HEK293 (cell line): ENCODE results near the gene NRSN2.

ENCODE experiments used
- GLIS2 ChIP-seq: fragments of 450-650 bp; formaldehyde crosslinking; IDR thresholded peaks from 2 replicates; pipeline ENCODE4 v1.5.1; 2016; ENCODE audit warnings: missing biosample characterization, missing genetic modification characterization
- INSM2 ChIP-seq: fragments of 450-650 bp; formaldehyde crosslinking; IDR thresholded peaks from 2 replicates; pipeline ENCODE4 v1.5.1; 2016; ENCODE audit warnings: missing biosample characterization, missing genetic modification characterization
- KLF16 ChIP-seq: fragments of 450-650 bp; formaldehyde crosslinking; IDR thresholded peaks from 2 replicates; pipeline ENCODE4 v1.5.1; 2017; ENCODE audit warnings: missing biosample characterization, missing genetic modification characterization
- KLF17 ChIP-seq: fragments of 450-650 bp; formaldehyde crosslinking; IDR thresholded peaks from 2 replicates; pipeline ENCODE4 v1.5.1; 2016; ENCODE audit warnings: missing biosample characterization, missing genetic modification characterization
- PRDM1 ChIP-seq: fragments of 450-650 bp; formaldehyde crosslinking; IDR thresholded peaks from 2 replicates; pipeline ENCODE4; 2016; ENCODE audit warnings: missing biosample characterization, missing genetic modification characterization
- SCRT2 ChIP-seq: fragments of 450-650 bp; formaldehyde crosslinking; IDR thresholded peaks from 2 replicates; pipeline ENCODE4 v1.5.1; 2016; ENCODE audit warnings: missing biosample characterization, missing genetic modification characterization
- WT1 ChIP-seq: fragments of 450-650 bp; formaldehyde crosslinking; IDR thresholded peaks from 2 replicates; pipeline ENCODE4 v1.5.1; 2016; ENCODE audit warnings: missing biosample characterization, missing genetic modification characterization
- YY1 ChIP-seq: fragments of 450-650 bp; formaldehyde crosslinking; IDR thresholded peaks from 2 replicates; pipeline ENCODE4 v1.5.1; 2018; ENCODE audit warnings: missing biosample characterization, missing genetic modification characterization
- ZIC2 ChIP-seq: fragments of 450-650 bp; formaldehyde crosslinking; IDR thresholded peaks from 2 replicates; pipeline ENCODE4 v1.5.1; 2016; ENCODE audit warnings: missing biosample characterization, missing genetic modification characterization
- ZNF112 ChIP-seq: fragments of 450-650 bp; formaldehyde crosslinking; IDR thresholded peaks from 2 replicates; pipeline ENCODE4 v1.5.0; 2017; ENCODE audit warnings: missing biosample characterization, missing genetic modification characterization
- ZNF121 ChIP-seq: fragments of 450-650 bp; formaldehyde crosslinking; IDR thresholded peaks from 2 replicates; pipeline ENCODE4 v1.5.1; 2016; ENCODE audit warnings: missing biosample characterization, missing genetic modification characterization
- ZNF132 ChIP-seq: fragments of 450-650 bp; formaldehyde crosslinking; IDR thresholded peaks from 2 replicates; pipeline ENCODE4 v1.5.1; 2017; ENCODE audit warnings: missing biosample characterization, missing genetic modification characterization, borderline replicate concordance
- ZNF155 ChIP-seq: fragments of 450-650 bp; formaldehyde crosslinking; IDR thresholded peaks from 2 replicates; pipeline ENCODE4 v1.5.1; 2016; ENCODE audit warnings: missing biosample characterization, missing genetic modification characterization
- ZNF16 ChIP-seq: fragments of 450-650 bp; formaldehyde crosslinking; IDR thresholded peaks from 2 replicates; pipeline ENCODE4 v1.5.1; 2016; ENCODE audit warnings: low read depth, missing biosample characterization, missing genetic modification characterization
- ZNF202 ChIP-seq: fragments of 450-650 bp; formaldehyde crosslinking; IDR thresholded peaks from 2 replicates; pipeline ENCODE4 v1.5.1; 2016; ENCODE audit warnings: missing biosample characterization, missing genetic modification characterization, borderline replicate concordance
- ZNF214 ChIP-seq: fragments of 450-650 bp; formaldehyde crosslinking; IDR thresholded peaks from 2 replicates; pipeline ENCODE4 v1.5.1; 2017; ENCODE audit warnings: missing biosample characterization, mild to moderate bottlenecking, missing genetic modification characterization, borderline replicate concordance
- ZNF239 ChIP-seq: fragments of 450-650 bp; formaldehyde crosslinking; IDR thresholded peaks from 2 replicates; pipeline ENCODE4 v1.5.1; 2016; ENCODE audit warnings: missing biosample characterization, missing genetic modification characterization
- ZNF292 ChIP-seq: fragments of 450-650 bp; formaldehyde crosslinking; IDR thresholded peaks from 2 replicates; pipeline ENCODE4 v1.5.1; 2016; ENCODE audit warnings: low read depth, missing biosample characterization, missing genetic modification characterization, borderline replicate concordance
- ZNF311 ChIP-seq: fragments of 450-650 bp; formaldehyde crosslinking; IDR thresholded peaks from 2 replicates; pipeline ENCODE4 v1.5.1; 2017; ENCODE audit warnings: missing biosample characterization, missing genetic modification characterization, borderline replicate concordance
- ZNF341 ChIP-seq: fragments of 450-650 bp; formaldehyde crosslinking; IDR thresholded peaks from 2 replicates; pipeline ENCODE4; 2016; ENCODE audit warnings: low read depth, missing biosample characterization, missing genetic modification characterization
- ZNF350 ChIP-seq: fragments of 450-650 bp; formaldehyde crosslinking; IDR thresholded peaks from 2 replicates; pipeline ENCODE4 v1.5.0; 2017; ENCODE audit warnings: missing biosample characterization, mild to moderate bottlenecking, missing genetic modification characterization
- ZNF37A ChIP-seq: fragments of 450-650 bp; IDR thresholded peaks from 2 replicates; pipeline ENCODE4 v1.5.1; 2018; ENCODE audit warnings: missing biosample characterization, missing genetic modification characterization
- ZNF560 ChIP-seq: fragments of 450-650 bp; formaldehyde crosslinking; IDR thresholded peaks from 2 replicates; pipeline ENCODE4 v1.5.1; 2017; ENCODE audit warnings: missing biosample characterization, missing genetic modification characterization, borderline replicate concordance
- ZNF571 ChIP-seq: fragments of 450-650 bp; formaldehyde crosslinking; IDR thresholded peaks from 2 replicates; pipeline ENCODE4 v1.5.0; 2017; ENCODE audit warnings: missing biosample characterization, missing genetic modification characterization
- ZNF585B ChIP-seq: fragments of 450-650 bp; formaldehyde crosslinking; IDR thresholded peaks from 2 replicates; pipeline ENCODE4 v1.5.1; 2016; ENCODE audit warnings: missing biosample characterization, missing genetic modification characterization
- ZNF596 ChIP-seq: fragments of 450-650 bp; IDR thresholded peaks from 2 replicates; pipeline ENCODE4 v1.5.0; 2018; ENCODE audit warnings: missing biosample characterization, mild to moderate bottlenecking, missing genetic modification characterization, moderate library complexity
- ZNF626 ChIP-seq: fragments of 450-650 bp; sonication (Bioruptor Pico); formaldehyde crosslinking; IDR thresholded peaks from 2 replicates; pipeline ENCODE4 v1.5.1; 2018; ENCODE audit warnings: missing biosample characterization, missing genetic modification characterization, inconsistent platforms
- ZNF704 ChIP-seq: fragments of 450-650 bp; formaldehyde crosslinking; IDR thresholded peaks from 2 replicates; pipeline ENCODE4 v1.5.1; 2016; ENCODE audit warnings: missing biosample characterization, missing genetic modification characterization
- ZNF707 ChIP-seq: fragments of 450-650 bp; formaldehyde crosslinking; IDR thresholded peaks from 2 replicates; pipeline ENCODE4 v1.5.1; 2016; ENCODE audit warnings: missing biosample characterization, missing genetic modification characterization
- ZSCAN16 ChIP-seq: fragments of 450-650 bp; formaldehyde crosslinking; IDR thresholded peaks from 2 replicates; pipeline ENCODE4 v1.5.1; 2016; ENCODE audit warnings: missing biosample characterization, missing genetic modification characterization
- TF ChIP-seq, protein P1 (sequence below): fragments of 450-650 bp; formaldehyde crosslinking; IDR thresholded peaks from 2 replicates; pipeline ENCODE4 v1.5.1; 2016; ENCODE audit warnings: missing biosample characterization, missing genetic modification characterization
- TF ChIP-seq, protein P2 (sequence below): fragments of 450-650 bp; formaldehyde crosslinking; IDR thresholded peaks from 2 replicates; pipeline ENCODE4 v1.5.1; 2016; ENCODE audit warnings: missing biosample characterization, missing genetic modification characterization, low read depth
- TF ChIP-seq, protein P3 (sequence below): fragments of 450-650 bp; formaldehyde crosslinking; IDR thresholded peaks from 2 replicates; pipeline ENCODE4 v1.5.1; 2017; ENCODE audit warnings: missing biosample characterization, mild to moderate bottlenecking, missing genetic modification characterization, moderate library complexity

NRSN2 gene

GRCh38 chr20:347640-348484, 951 bp downstream of the NRSN2 start (continued):
- TF ChIP-seq, protein P1, sequence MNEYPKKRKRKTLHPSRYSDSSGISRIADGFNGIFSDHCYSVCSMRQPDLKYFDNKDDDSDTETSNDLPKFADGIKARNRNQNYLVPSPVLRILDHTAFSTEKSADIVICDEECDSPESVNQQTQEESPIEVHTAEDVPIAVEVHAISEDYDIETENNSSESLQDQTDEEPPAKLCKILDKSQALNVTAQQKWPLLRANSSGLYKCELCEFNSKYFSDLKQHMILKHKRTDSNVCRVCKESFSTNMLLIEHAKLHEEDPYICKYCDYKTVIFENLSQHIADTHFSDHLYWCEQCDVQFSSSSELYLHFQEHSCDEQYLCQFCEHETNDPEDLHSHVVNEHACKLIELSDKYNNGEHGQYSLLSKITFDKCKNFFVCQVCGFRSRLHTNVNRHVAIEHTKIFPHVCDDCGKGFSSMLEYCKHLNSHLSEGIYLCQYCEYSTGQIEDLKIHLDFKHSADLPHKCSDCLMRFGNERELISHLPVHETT (tag by site-specific recombination) = no peak
- TF ChIP-seq ZNF37A (tag by site-specific recombination) (no peak), ZNF596 (no peak), ZNF112 (tag by site-specific recombination) (no peak), PRDM1 (peak; percentile 94), ZIC2 (tag by site-specific recombination) (peak; percentile 72), INSM2 (tag by site-specific recombination) (no peak), ZNF155 (no peak), ZNF311 (tag by site-specific recombination) (no peak), ZNF239 (tag by site-specific recombination) (no peak; the same call in 1 of the 2 replicates), ZNF121 (tag by site-specific recombination) (peak; percentile 81; the same call in 1 of the 2 replicates), ZNF707 (tag by site-specific recombination) (no peak; the same call in 1 of the 2 replicates), ZNF571 (tag by site-specific recombination) (no peak), ZNF341 (tag by site-specific recombination) (peak; percentile 97), ZNF214 (tag by site-specific recombination) (no peak), ZNF350 (tag by site-specific recombination) (no peak), ZNF585B (no peak), KLF16 (tag by site-specific recombination) (peak; percentile 58), WT1 (tag by site-specific recombination) (peak; percentile 95), ZNF202 (tag by site-specific recombination) (no peak), ZSCAN16 (0 out of 2 replicates have a peak, but pooled peaks have one; percentile 64), KLF17 (tag by site-specific recombination) (peak; percentile 26), YY1 (tag by site-specific recombination) (peak; percentile 36; the same call in 1 of the 2 replicates), ZNF704 (tag by site-specific recombination) (no peak), ZNF560 (no peak), ZNF292 (no peak), ZNF132 (tag by site-specific recombination) (no peak), SCRT2 (peak; percentile 44; the same call in 1 of the 2 replicates), ZNF626 (tag by site-specific recombination) (no peak), GLIS2 (tag by site-specific recombination) (peak; percentile 99), ZNF16 (tag by site-specific recombination) (no peak)
- TF ChIP-seq, protein P2, sequence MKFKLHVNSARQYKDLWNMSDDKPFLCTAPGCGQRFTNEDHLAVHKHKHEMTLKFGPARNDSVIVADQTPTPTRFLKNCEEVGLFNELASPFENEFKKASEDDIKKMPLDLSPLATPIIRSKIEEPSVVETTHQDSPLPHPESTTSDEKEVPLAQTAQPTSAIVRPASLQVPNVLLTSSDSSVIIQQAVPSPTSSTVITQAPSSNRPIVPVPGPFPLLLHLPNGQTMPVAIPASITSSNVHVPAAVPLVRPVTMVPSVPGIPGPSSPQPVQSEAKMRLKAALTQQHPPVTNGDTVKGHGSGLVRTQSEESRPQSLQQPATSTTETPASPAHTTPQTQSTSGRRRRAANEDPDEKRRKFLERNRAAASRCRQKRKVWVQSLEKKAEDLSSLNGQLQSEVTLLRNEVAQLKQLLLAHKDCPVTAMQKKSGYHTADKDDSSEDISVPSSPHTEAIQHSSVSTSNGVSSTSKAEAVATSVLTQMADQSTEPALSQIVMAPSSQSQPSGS (tag by site-specific recombination) = no peak
- TF ChIP-seq, protein P3, sequence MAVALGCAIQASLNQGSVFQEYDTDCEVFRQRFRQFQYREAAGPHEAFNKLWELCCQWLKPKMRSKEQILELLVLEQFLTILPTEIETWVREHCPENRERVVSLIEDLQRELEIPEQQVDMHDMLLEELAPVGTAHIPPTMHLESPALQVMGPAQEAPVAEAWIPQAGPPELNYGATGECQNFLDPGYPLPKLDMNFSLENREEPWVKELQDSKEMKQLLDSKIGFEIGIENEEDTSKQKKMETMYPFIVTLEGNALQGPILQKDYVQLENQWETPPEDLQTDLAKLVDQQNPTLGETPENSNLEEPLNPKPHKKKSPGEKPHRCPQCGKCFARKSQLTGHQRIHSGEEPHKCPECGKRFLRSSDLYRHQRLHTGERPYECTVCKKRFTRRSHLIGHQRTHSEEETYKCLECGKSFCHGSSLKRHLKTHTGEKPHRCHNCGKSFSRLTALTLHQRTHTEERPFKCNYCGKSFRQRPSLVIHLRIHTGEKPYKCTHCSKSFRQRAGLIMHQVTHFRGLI (tag by site-specific recombination) = 0 out of 2 replicates have a peak, but pooled peaks have one; percentile 17
